Progenitor cell of endocrine pancreas (in vitro differentiated cells): ENCODE data around the gene SPTAN1. TPM values are rescaled to one million over a fixed set of nuclear protein-coding genes. Genes with fewer than 3 reads are reported as not detected.
"Not testable (repeated sequence)": the region's sequence is repeated elsewhere in the genome, so short reads cannot be mapped to it uniquely, and the experiment has no call there.

Experiments
- DNase-seq: peaks from one replicate; pipeline ENCODE4 v3.0.0; 2021; ENCODE audit warnings: low spot score; ENCODE audit not compliant: unreplicated experiment
- H3K27ac Mint-ChIP-seq: 2 replicates; pipeline ENCODE4 v1.8.0; 2021; ENCODE audit warnings: mild to moderate bottlenecking, moderate library complexity, mixed read lengths
- H3K27me3 Mint-ChIP-seq: 2 replicates; pipeline ENCODE4 v1.8.0; 2021; ENCODE audit warnings: mixed read lengths
- H3K36me3 Mint-ChIP-seq: 2 replicates; pipeline ENCODE4 v1.8.0; 2022; ENCODE audit warnings: mixed read lengths; ENCODE audit not compliant: insufficient read depth
- H3K4me1 Mint-ChIP-seq: 2 replicates; pipeline ENCODE4 v1.8.0; 2021; ENCODE audit warnings: low read depth, mixed read lengths
- H3K4me3 Mint-ChIP-seq: 2 replicates; pipeline ENCODE4 v1.8.0; 2021; ENCODE audit warnings: low read depth, mild to moderate bottlenecking, moderate library complexity, mixed read lengths
- H3K9me3 Mint-ChIP-seq: 2 replicates; pipeline ENCODE4 v1.8.0; 2021; ENCODE audit warnings: low read depth, mixed read lengths
- total RNA-seq: library from RNA; stranded (reverse); gene quantifications from 2 replicates; pipeline ENCODE4 v1.2.1, GENCODE V29; 2021
- TF ChIP-seq, protein P1 (sequence below): fragments of 200-600 bp; sonication (generic); IDR thresholded peaks from one replicate; pipeline ENCODE4 v1.5.0; 2021; ENCODE audit warnings: antibody characterized with exemption, mild to moderate bottlenecking; ENCODE audit not compliant: unreplicated experiment

Gene SPTAN1
- total RNA-seq, 1 donor from 2014 or later, result 448 TPM

- no peaks in the 10 kb centered on the region for H3K9me3 Mint-ChIP-seq
- peak overlapping the region; percentile 60 for H3K4me3 Mint-ChIP-seq
- no peaks in the 10 kb centered on the region for H3K36me3 Mint-ChIP-seq
- TF ChIP-seq, protein P1, sequence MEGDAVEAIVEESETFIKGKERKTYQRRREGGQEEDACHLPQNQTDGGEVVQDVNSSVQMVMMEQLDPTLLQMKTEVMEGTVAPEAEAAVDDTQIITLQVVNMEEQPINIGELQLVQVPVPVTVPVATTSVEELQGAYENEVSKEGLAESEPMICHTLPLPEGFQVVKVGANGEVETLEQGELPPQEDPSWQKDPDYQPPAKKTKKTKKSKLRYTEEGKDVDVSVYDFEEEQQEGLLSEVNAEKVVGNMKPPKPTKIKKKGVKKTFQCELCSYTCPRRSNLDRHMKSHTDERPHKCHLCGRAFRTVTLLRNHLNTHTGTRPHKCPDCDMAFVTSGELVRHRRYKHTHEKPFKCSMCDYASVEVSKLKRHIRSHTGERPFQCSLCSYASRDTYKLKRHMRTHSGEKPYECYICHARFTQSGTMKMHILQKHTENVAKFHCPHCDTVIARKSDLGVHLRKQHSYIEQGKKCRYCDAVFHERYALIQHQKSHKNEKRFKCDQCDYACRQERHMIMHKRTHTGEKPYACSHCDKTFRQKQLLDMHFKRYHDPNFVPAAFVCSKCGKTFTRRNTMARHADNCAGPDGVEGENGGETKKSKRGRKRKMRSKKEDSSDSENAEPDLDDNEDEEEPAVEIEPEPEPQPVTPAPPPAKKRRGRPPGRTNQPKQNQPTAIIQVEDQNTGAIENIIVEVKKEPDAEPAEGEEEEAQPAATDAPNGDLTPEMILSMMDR, result no peak
- DNase-seq, result no peak
- peak overlapping the region; percentile 78 for H3K27ac Mint-ChIP-seq
- no peaks in the 10 kb centered on the region for H3K27me3 Mint-ChIP-seq
- H3K4me1 Mint-ChIP-seq, result peaks cover 2% of the 10 kb centered on the region
Measured at GRCh38 chr9:128654481-128654880, 102.1 kb downstream of the SPTAN1 start.

- TF ChIP-seq, protein P1, result no peak
- no peaks in the 10 kb centered on the region for H3K9me3 Mint-ChIP-seq
- peak; percentile 95 for DNase-seq
- peak within 1 kb of the TSS; percentile 82 for H3K4me3 Mint-ChIP-seq
- H3K4me1 Mint-ChIP-seq, result peaks cover 2% of the 10 kb centered on the region
- peak within 1 kb of the TSS; percentile 100 for H3K27ac Mint-ChIP-seq
- no peaks in the 10 kb centered on the region for H3K36me3 Mint-ChIP-seq
- H3K27me3 Mint-ChIP-seq, result no peaks in the 10 kb centered on the region
Measured at GRCh38 chr9:128656416-128657343, 104.3 kb downstream of the SPTAN1 start, which contains the start of gene DYNC2I2. Gene DYNC2I2 (minus strand): TSS chr9:128656847. CDS start chr9:128656726, 121 bp downstream.

- peaks cover 2% of the 10 kb centered on the region for H3K4me1 Mint-ChIP-seq
- no peaks in the 10 kb centered on the region for H3K27me3 Mint-ChIP-seq
- peak overlapping the region; percentile 100 for H3K27ac Mint-ChIP-seq
- H3K4me3 Mint-ChIP-seq, result peak overlapping the region; percentile 82
- no peaks in the 10 kb centered on the region for H3K9me3 Mint-ChIP-seq
- TF ChIP-seq, protein P1, result no peak
- no peak for DNase-seq
- no peaks in the 10 kb centered on the region for H3K36me3 Mint-ChIP-seq
Measured at GRCh38 chr9:128657344-128657704, 104.9 kb downstream of the SPTAN1 start.

DNA sequence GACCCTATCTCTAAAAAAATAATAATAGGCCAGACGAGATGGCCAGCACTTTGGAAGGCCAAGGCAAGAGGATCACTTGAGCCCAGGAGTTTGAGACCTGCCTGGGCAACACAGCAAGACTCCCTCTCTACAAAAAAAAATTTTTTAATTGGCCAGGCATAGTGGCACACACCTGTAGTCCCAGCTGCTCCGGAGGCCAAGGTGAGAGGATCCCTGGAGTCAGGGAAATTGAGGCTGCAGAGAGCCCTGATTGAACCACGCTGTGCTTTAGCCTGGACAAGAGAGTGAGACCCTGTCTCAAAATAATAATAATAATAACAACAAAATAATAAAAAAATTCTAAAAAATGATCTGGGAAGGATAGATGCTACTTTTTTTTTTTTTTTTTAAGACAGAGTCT, 105.4 kb downstream of the SPTAN1 start:
- Mint-ChIP-seq H3K27ac (peak overlapping the region; percentile 100), H3K36me3 (no peaks in the 10 kb centered on the region), H3K4me1 (peaks cover 2% of the 10 kb centered on the region), H3K4me3 (peak overlapping the region; percentile 82), H3K27me3 (no peaks in the 10 kb centered on the region), H3K9me3 (no peaks in the 10 kb centered on the region)
- TF ChIP-seq, protein P1, result no peak
- no peak for DNase-seq

DNA sequence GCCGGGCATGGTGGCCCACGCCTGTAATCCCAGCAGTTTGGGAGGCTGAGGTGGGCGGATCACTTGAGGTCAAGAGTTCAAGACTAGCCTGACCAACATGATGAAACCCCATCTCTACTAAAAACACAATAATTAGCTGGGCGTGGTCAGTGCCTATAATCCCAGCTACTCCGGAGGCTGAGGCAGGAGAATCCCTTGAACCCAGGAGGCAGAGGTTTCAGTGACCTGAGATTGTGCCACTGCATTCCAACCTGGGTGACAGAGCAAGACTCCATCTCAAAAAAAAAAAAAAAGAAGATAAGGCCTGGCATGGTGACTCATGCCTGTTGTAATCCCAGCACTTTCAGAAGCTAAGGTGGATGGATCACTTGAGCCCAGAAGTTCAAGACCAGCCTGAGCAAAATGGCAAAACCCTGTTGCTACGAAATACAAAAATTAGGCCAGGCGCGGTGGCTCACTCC, 114.1 kb downstream of the SPTAN1 start:
- not testable (repeated sequence) for DNase-seq, H3K27ac Mint-ChIP-seq, H3K4me3 Mint-ChIP-seq, H3K36me3 Mint-ChIP-seq, H3K4me1 Mint-ChIP-seq, H3K27me3 Mint-ChIP-seq, H3K9me3 Mint-ChIP-seq
